NOMO-1 (cell line): ENCODE measurements around the gene CYP20A1.
"Not testable (repeated sequence)": the region's sequence is repeated elsewhere in the genome, so short reads cannot be mapped to it uniquely, and the experiment has no call there.

Experiments used
- DNase-seq, 2 experiments: peaks; one replicate each; lab custom pipeline; 2025; ENCODE audit not compliant: unreplicated experiment in 2 of 2; lab: John Stamatoyannopoulos, UW

The CYP20A1 gene

GRCh38 chr2:203279288-203279687, 40.5 kb downstream of the CYP20A1 start:
- DNase-seq, result no peak

- no peak for DNase-seq
Observed at GRCh38 chr2:203280428-203281064, 41.7 kb downstream of the CYP20A1 start.

- no peak for DNase-seq
Observed at GRCh38 chr2:203282101-203282500, 43.3 kb downstream of the CYP20A1 start.

DNA sequence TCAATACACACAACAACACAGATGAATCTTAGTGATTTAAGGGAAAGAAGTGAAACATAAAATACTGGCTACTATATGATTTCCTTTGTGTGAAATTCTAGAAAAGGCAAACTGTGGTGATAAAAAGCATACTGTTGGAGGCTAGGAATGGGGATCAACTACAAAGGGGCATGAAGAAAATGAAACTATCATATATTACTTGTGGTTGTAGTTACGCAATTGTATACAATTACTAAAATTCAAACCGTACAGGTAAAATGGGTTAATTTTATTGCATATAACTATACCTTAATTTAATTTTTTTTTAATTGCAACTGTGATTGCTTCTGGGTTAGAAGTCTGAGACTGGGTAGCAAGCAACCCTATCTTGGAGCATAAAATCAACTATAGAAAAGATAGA, 47.7 kb downstream of the CYP20A1 start:
- no peak for DNase-seq

DNA sequence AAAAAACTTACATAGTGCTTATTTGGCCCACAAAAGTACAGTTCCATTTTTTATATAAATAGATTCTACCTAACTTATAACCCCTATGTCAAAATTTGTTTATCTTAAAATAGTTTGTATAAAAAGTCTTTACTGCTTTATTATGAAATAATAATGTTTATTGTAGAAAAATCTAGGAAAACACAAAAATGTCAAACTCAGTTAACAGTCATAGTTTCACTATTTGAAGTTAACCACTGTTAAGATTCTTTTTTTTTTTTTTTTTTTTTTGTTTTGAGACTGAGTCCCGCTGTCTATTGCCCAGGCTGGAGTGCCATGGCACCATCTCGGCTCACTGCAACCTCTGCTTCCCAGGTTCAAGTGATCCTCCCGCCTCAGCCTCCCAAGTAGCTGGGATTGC, 62.8 kb downstream of the CYP20A1 start:
- DNase-seq, result no peak

DNA sequence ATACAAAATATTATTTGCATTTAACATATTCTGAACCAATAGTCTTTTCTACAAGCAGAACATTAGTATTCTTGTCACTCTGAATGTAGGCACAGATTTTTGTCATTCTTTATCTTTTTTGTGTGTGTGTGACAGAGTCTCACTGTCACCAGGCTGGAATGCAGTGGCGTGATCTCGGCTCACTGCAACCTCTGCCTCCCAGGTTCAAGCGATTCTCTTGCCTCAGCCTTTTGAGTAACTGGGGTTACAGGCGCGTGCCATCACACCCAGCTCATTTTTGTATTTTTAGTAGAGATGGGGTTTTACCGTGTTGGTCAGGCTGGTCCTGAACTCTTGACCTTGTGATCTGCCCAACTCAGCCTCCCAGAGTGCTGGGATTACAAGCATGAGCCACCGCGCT, 63.8 kb downstream of the CYP20A1 start:
- not testable (repeated sequence) for DNase-seq

GRCh38 chr2:203310688-203311436, 72.0 kb downstream of the CYP20A1 start:
- DNase-seq, result no peak

DNA sequence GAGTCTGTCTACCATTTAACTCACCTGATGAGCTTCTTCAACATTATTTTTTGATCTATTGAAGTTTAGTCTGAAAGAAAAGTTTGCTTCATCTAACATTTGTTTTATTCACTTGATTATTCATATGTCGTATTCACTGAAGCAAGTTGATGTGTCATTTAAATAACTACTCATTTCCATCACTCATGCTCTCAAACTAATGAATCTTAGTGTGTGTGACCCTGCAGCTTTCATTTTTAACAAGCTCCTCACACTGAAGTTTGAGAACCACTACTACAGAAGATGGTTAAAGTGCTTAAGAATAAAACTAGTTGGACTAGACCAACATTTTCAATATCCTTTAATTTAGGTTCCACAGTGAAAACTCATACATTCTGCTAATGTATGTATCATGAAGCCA, 87.5 kb downstream of the CYP20A1 start:
- no peak for DNase-seq

DNA sequence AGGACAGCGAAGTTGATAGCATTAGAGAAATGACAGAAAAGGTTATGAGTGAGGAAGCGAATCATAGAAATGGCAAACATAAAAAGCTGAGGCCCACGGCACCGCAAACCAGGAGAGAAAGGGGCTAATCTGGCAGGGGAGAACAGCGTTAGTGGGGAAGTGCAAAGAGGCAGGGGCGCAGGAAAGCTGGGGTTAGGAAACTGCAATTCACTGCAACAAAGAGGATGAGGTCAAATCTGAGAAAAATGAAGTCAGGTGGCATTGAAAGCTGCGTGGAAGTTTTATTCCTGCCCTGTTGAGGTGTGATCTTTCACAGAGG, 88.7 kb downstream of the CYP20A1 start:
- peak in 1 of 2 experiments; percentile 22 for DNase-seq

DNA sequence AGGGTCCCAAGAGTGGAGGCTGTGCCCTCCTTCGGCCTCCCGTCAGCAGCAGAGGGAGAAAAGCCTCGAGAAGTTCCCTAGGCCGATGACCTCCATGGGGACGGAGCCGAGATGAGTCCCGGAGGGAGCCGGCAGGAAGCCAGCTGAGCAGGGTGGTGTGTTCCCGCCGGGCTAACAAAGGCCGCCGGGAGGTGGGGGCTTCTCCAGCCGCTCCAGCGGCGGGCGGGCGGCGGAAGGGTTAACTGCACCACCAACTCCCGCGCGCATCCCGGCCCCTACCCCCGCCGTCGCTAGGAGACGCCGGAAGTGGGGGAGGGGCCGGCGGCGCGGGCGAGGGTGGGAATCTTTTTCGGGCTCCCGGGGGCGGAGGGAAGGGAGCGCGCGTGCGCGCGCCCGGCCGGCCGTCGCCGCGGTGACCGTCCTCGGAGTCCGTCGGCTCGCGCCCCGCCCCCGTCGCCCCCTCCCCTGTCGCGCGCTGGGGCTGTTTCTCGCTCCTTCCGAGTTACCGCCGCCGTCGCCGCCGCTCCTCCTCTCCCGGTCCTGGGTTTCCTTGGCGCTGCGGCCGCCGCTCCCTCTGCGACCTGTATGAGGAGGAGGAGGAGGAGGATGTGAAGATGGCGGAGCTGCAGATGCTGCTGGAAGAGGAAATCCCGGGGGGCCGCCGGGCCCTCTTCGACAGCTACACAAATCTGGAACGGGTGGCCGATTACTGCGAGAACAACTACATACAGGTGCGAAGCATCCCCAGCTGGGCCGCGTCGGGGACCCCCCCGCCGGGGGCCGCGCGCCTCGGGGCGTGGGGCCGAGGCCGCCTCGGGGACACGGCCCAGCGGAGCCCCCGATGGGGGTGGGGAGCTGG, 89.3 kb downstream of the CYP20A1 start, which contains the start of gene ABI2:
ABI2 (plus strand) TSS at position 494 of the 859 bp plus-strand sequence; CDS start at position 615, 121 bp downstream.
- DNase-seq, result peak; percentile 24 to 38

DNA sequence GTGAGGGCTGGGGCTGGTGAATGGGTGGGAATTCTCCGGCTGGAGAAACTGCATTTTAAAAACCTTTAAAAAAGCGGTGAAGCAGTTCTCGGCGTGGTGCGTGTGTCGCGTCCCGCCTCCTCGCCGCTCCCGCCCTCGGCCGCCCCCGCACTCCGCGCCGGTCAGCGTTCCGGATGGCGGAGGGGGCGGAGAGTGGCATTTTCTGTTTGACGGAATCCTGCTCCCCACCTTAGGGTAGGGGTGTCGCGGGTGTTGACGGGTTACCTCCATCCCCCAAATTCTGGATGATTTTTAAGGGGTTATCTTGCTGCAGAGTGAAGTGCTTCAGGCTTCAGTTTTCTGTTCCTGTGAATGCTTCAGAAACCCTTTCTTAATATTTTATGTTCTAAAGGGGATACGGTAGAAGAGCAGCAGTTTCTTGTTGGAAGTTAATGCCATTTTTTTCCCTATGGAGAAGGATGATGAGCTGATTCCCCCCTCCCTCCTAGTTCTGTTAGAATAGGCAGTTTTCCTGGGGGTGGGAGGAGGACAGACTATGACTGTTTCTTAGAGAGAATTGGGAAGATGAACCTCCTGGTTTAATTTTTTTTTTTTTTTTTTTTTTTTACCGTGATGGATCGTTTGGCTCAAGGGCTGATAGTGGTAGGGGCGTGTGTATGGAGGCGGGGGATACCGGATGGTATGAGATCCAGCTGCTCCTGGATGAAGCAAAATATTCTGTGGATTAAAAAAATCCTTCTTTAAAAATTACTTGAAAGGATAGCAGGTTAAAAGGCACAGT, 90.1 kb downstream of the CYP20A1 start:
- DNase-seq, result no peak

DNA sequence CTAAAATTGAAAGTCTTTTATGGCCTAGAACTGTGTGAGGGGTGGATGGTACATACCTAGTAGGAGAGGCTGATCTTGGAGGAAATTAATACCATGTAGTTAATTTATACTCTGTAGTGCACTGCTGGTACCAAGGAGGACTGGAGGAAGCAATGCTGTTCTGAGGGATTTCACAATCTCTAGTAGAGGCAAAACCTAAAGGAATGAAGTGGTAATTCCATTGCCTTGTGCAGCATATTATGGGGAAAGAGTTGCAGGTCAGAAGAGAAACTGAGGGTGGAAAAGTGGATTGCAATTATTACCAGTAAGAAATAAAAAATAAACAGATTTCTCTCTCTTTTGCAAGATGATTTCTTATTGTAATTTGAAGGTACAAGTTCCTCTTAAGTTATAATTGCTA, 91.6 kb downstream of the CYP20A1 start:
- DNase-seq, result no peak

DNA sequence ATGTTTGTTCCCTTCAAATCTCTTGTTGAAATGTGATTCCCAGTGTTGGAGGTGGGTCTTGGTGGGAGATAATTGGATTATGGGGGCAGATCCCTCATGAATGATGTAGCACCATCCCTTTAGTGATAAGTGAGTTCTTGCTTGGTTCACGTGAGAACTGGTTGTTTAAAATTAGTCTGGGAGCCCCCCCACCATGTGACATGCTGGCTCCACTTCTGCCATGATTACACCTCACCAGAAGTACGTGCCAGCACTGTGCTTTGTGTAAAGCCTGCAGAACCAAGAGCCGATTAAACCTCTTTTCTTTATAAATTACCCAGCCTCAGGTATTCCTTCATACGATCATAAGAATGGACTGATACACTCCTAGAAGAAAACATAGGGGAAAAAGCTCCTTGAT, 99.5 kb downstream of the CYP20A1 start:
- no peak for DNase-seq

GRCh38 chr2:203340791-203341487, 102.1 kb downstream of the CYP20A1 start:
- no peak for DNase-seq

GRCh38 chr2:203341741-203342310, 103.0 kb downstream of the CYP20A1 start:
- no peak for DNase-seq

- not testable (repeated sequence) for DNase-seq
Observed at GRCh38 chr2:203342374-203342773, 103.6 kb downstream of the CYP20A1 start.

DNA sequence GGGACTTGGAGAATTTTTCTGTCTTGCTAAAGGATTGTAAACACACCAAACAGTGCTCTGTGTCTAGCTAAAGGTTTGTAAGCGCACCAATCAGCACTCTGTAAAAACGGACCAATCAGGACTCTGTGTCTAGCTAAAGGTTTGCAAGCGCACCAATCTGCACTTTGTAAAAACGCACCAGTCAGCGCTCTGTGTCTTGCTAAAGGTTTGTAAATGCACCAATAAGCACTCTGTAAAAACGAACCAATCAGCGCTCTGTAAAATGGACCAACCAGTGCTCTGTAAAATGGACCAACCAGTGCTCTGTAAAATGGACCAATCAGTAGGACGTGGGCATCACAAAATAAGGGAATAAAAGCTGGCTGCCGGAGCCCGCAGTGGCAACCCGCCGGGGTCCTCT, 105.8 kb downstream of the CYP20A1 start:
- no peak for DNase-seq

GRCh38 chr2:203346612-203347011, 107.8 kb downstream of the CYP20A1 start:
- DNase-seq, result no peak

- DNase-seq, result no peak
Observed at GRCh38 chr2:203347375-203347774, 108.6 kb downstream of the CYP20A1 start.
